Natural killer cell treated with Interleukin-12 subunit alpha and Interleukin-12 subunit beta and Interleukin-15 and Interleukin-18, amount 100 ng/mL, for 72 hours (primary cell): ENCODE results near the gene SLC24A5. TPM values are rescaled to one million over a fixed set of nuclear protein-coding genes. Genes with fewer than 3 reads are reported as not detected.

ENCODE experiments used
- ATAC-seq, 2 donors: fragments of 150-1000 bp; cut with Tn5 transposase in 1 of 2; sonication (Bioruptor Pico), chemical (Tn5 transposase) in 1 of 2; 2 replicates each; pipeline ENCODE4 v1.10.0; 2021
- DNase-seq: peaks from one replicate; pipeline ENCODE4 v3.0.0; 2022; ENCODE audit warnings: low spot score
- H3K27ac Mint-ChIP-seq, 2 donors: 1 replicate in 1 of 2; 2 replicates in 1 of 2; pipeline ENCODE4 v1.8.0; 2022; ENCODE audit warnings: mixed read lengths in 2 of 2, mild to moderate bottlenecking in 1 of 2, moderate library complexity in 1 of 2
- H3K27me3 Mint-ChIP-seq, 2 donors: 1 replicate in 1 of 2; 2 replicates in 1 of 2; pipeline ENCODE4 v1.8.0; 2022; ENCODE audit warnings: mixed read lengths in 2 of 2
- H3K36me3 Mint-ChIP-seq: one replicate; pipeline ENCODE4 v1.8.0; 2022; ENCODE audit warnings: mixed read lengths
- H3K4me1 Mint-ChIP-seq, 2 donors: 1 replicate in 1 of 2; 2 replicates in 1 of 2; pipeline ENCODE4 v1.8.0; 2022; ENCODE audit warnings: low read depth in 2 of 2, mixed read lengths in 2 of 2, mild to moderate bottlenecking in 1 of 2
- H3K4me3 Mint-ChIP-seq: one replicate; pipeline ENCODE4 v1.8.0; 2022; ENCODE audit warnings: mixed read lengths
- H3K9me3 Mint-ChIP-seq: 2 replicates; pipeline ENCODE4 v1.8.0; 2022; ENCODE audit warnings: mixed read lengths
- total RNA-seq, 2 donors: library from RNA; stranded (reverse); gene quantifications; one replicate each; pipeline ENCODE4 v1.2.3, GENCODE V29; 2022

SLC24A5 gene
- total RNA-seq: not detected

DNA sequence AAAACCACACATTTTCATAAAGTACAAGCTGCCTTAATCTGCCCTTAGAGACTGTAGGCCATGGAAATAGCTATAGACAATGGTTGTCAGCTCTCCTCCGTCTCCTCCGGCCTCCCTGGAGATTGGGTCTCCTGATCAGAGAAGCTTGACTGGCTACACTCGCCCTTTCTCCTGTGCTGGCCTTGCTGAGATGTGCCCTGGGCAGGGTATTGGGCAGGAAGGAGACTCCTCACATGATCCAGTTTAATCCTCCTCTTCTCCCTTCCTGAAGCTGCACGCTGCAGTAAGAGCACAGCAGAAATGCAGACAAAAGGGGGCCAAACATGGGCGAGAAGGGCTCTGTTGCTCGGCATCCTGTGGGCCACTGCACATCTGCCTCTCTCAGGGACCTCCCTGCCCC is at the start of gene SLC24A5:
TSS of gene SLC24A5 (plus strand) at position 246 of the 400 bp plus-strand sequence. CDS start at position 301, 55 bp downstream.
- Mint-ChIP-seq H3K9me3 (peaks cover 2% of the 10 kb centered on the region), H3K27me3 (peaks cover 2 to 20% of the 10 kb centered on the region in 2 donors), H3K4me3 (no peak within 1 kb of the TSS), H3K36me3 (no peaks in the 10 kb centered on the region), H3K4me1 (no peaks in the 10 kb centered on the region), H3K27ac (no peak within 1 kb of the TSS)
- ATAC-seq (no peak), DNase-seq (no peak)

DNA sequence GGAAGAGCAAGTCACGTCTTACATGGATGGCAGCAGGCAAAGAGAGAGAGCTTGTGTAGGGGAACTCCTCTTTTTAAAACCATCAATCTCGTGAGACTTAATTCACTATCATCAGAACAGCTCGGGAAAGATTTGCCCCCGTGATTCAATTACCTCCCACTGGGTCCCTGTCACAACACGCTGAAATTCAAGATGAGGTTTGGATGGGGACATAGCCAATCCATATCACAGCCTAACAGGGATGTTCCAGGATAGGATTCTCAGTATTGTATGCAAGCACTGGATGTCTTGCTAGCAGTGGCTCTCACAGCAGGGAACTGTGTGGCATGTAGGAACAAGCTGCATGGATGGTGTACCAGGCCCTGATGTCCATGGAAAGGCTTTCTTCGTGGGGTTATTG is 47.8 kb upstream of the SLC24A5 start:
- H3K27me3 Mint-ChIP-seq: peaks cover 7 to 18% of the 10 kb centered on the region in 2 donors
- no peaks in the 10 kb centered on the region for H3K4me1 Mint-ChIP-seq
- H3K27ac Mint-ChIP-seq: no peak overlapping the region
- ATAC-seq (no peak), DNase-seq (no peak)
- H3K4me3 Mint-ChIP-seq: no peak overlapping the region
- H3K9me3 Mint-ChIP-seq: peaks cover 3% of the 10 kb centered on the region
- H3K36me3 Mint-ChIP-seq: no peaks in the 10 kb centered on the region

DNA sequence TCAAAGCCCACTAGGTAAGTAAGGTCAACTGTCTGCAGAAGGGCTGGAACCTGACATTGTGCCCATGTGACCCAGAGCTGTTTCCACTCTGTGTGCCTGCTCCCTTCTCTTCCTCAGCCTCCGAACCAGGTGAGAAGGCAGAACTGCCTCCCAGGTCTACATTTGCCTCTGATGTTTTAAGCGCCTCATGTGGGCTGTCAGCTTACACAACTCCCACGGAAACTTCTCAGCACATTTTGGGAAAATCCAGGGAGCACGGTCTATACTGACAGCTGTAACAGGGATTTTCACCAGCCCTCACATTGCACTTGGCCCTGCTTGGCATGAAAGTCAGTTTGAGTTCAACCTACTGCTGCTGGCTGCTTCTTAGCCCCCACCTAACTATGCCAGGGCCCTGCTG is 46.9 kb upstream of the SLC24A5 start:
- Mint-ChIP-seq H3K27me3 (peaks cover 7 to 20% of the 10 kb centered on the region in 2 donors), H3K9me3 (peaks cover 4% of the 10 kb centered on the region), H3K4me1 (no peaks in the 10 kb centered on the region), H3K27ac (no peak overlapping the region), H3K4me3 (no peak overlapping the region), H3K36me3 (no peaks in the 10 kb centered on the region)
- peak in 1 of 2 donors; percentile 40 for ATAC-seq
- DNase-seq: no peak

DNA sequence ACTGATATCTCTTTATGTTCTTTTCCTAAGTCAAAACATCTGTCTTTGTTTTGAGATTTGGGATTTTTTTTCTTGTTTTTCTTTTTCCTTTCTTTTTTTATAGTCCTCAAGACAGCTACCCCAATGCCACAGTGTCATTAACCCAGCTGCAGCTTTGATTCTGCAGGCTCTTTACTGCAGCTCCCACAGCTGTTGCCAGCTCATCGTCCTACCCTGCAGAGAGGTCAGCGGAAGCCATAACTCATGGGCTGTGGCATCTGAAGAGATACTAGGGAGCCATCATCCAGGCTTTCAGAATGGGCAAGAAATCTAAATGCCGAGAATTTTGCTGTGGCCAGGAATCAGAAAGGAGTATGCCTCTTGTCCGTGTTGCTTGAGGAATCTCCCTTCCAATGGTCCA is 44.3 kb upstream of the SLC24A5 start:
- Mint-ChIP-seq H3K4me3 (no peak overlapping the region), H3K4me1 (no peaks in the 10 kb centered on the region), H3K36me3 (no peaks in the 10 kb centered on the region), H3K9me3 (peaks cover 4% of the 10 kb centered on the region), H3K27ac (no peak overlapping the region), H3K27me3 (peaks cover 11 to 26% of the 10 kb centered on the region in 2 donors)
- DNase-seq (no peak), ATAC-seq (no peak)

DNA sequence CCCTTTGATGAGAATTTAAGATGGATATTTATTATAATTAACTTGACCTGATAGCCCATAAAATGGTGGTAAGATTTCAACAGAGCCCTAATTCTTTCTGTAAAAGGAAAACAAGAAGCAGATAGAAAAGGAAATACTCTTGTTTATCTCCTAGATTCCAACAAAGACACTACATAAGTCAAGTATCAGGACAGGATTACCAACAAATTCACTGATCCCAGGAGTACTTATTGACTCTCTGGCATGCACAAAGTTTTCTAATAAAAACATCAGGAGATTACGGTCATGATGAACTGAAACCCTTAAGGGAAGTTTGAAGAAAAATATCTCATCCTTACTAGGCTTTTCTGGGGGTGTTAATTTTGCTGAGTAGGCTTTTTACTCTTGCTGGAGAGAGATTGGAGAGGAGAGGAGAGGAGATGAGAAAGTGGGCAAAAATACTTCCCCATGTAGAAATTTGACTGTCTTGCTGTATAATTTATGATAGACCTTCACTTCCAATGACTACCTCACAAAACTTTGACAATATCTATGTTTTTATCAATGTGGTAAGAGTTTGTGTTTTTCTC is 43.1 kb upstream of the SLC24A5 start:
- ATAC-seq (no peak), DNase-seq (no peak)
- H3K36me3 Mint-ChIP-seq: no peaks in the 10 kb centered on the region
- peaks cover 15 to 34% of the 10 kb centered on the region in 2 donors for H3K27me3 Mint-ChIP-seq
- H3K4me1 Mint-ChIP-seq: no peaks in the 10 kb centered on the region
- no peak overlapping the region for H3K27ac Mint-ChIP-seq
- H3K9me3 Mint-ChIP-seq: peaks cover 4% of the 10 kb centered on the region
- H3K4me3 Mint-ChIP-seq: no peak overlapping the region

DNA sequence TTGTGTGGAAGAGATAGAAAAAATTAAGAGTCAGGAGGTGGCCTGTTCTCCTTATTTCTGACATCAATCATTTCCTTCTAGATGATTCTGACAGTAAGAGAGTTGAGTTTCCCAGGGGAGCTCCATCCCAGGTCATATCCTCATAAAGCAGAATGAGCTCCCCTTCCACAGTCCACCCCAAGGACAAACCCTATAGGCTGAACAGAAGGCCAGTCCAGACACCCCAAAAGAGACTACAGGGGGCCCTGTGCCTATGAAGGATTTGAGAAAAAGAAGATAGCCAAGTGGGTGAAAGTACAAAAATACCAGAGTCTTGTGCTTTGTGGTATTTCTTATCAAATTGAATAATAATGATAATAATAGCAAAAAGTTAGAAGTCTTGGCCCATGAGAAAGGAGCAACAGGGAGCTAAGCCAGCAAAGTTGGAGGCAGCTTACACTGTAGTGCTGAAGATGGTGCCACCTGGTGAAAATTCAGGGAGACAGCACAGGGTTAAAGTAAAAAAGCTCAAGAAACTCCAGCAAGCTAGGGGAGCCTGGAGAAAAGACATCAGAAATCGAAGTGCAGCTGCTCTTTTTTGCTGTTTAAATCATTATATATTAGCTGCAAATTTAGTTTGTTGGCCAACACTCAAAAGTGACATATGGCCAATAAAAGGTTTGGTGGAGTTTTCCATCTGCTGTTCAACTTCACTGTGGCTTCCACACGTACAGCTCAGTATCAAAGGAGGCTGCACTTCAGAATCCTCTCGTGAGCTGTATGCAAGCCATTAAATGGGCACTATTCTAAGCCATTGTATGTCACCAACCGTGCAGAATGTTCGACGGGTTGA is 35.8 kb upstream of the SLC24A5 start:
- no peak overlapping the region for H3K27ac Mint-ChIP-seq
- H3K27me3 Mint-ChIP-seq: peaks cover 9 to 18% of the 10 kb centered on the region in 2 donors
- DNase-seq: no peak
- no peak for ATAC-seq
- H3K4me3 Mint-ChIP-seq: no peak overlapping the region
- H3K9me3 Mint-ChIP-seq: no peaks in the 10 kb centered on the region
- H3K4me1 Mint-ChIP-seq: no peaks in the 10 kb centered on the region
- no peaks in the 10 kb centered on the region for H3K36me3 Mint-ChIP-seq

DNA sequence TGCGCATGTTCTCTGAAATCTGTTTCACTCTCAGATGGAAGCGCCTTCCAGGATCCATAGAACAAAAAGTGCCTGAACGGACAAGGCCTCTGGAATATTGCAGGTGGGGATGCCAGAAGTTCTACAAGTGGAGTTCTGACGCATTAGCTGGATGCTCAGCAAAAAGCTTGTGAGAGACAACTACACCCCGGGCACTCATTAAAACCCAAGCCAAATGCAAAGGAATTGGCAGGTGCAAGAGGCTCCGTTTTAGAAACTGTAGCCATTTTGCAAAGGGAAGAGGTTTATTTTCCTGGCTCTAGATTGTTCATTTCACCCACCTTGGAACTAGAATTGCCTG is 35.2 kb upstream of the SLC24A5 start:
- H3K4me1 Mint-ChIP-seq: no peaks in the 10 kb centered on the region
- ATAC-seq (no peak), DNase-seq (no peak)
- no peak overlapping the region for H3K4me3 Mint-ChIP-seq
- H3K27ac Mint-ChIP-seq: no peak overlapping the region
- H3K27me3 Mint-ChIP-seq: peaks cover 6 to 17% of the 10 kb centered on the region in 2 donors
- H3K36me3 Mint-ChIP-seq: no peaks in the 10 kb centered on the region
- H3K9me3 Mint-ChIP-seq: no peaks in the 10 kb centered on the region

DNA sequence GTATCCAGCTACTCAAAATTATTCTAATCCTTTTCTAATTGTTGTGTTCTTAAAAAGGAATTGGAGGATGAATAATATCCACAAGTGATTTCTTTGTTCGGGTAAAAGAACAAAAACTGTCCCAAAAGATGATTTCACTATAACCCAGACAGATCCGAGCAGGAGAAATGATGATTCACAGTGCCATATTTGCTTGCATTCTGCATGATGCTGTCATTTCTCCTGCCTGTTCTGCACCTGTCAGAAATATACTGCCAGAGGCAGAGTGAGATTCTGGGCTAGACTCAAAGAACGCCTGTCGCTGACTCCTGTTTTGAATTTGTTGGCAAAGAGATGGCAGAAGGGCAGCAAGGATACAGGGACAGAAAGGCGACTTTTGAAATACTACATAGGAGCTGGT is 34.7 kb upstream of the SLC24A5 start:
- Mint-ChIP-seq H3K4me3 (no peak overlapping the region), H3K27me3 (peaks cover 5 to 17% of the 10 kb centered on the region in 2 donors), H3K9me3 (no peaks in the 10 kb centered on the region), H3K4me1 (no peaks in the 10 kb centered on the region), H3K36me3 (no peaks in the 10 kb centered on the region), H3K27ac (no peak overlapping the region)
- DNase-seq (no peak), ATAC-seq (no peak)

DNA sequence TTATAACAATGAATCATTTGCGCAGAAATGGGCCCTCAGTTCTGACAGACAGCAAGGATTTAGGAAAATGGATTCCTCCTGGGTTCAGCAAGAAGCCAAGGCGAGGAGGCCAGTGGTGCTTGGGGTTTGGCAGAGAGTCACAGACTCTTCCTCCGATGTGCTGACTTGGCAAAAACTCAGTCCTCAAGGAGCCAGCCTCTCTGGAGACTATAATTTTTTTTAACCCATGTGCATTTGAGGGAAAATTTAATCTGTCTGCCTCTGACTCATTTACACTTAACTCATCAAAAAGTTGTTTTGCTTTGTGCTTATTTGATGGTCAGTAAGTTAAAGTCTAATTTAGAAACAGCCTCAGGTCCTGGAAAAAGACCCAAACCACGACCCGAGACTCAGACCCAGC is 34.2 kb upstream of the SLC24A5 start:
- Mint-ChIP-seq H3K27me3 (peaks cover 5 to 17% of the 10 kb centered on the region in 2 donors), H3K27ac (no peak overlapping the region), H3K4me1 (no peaks in the 10 kb centered on the region), H3K9me3 (no peaks in the 10 kb centered on the region), H3K36me3 (no peaks in the 10 kb centered on the region), H3K4me3 (no peak overlapping the region)
- DNase-seq: no peak
- no peak for ATAC-seq

DNA sequence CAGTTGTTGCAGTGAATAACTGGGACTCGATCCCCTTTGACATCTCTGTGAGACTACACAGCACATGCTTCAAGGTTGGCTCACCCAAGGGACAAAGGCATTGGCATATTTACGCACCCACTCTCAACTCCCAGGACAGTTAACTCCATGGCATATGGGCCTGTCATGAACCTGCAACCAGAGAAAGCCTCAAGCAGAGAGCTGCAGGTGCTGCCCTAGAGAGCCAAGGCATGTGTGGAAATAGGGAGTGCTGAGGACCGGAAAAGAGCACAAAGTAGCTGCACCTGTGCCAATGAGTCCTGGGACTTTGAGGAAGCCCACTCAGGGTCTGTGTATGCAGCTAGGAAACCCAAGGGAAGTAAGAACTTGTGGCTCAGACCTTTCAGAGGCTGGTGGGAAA is 32.9 kb upstream of the SLC24A5 start:
- Mint-ChIP-seq H3K27me3 (peaks cover 0 to 8% of the 10 kb centered on the region in 2 donors), H3K9me3 (no peaks in the 10 kb centered on the region), H3K4me1 (no peaks in the 10 kb centered on the region), H3K27ac (no peak overlapping the region), H3K36me3 (no peaks in the 10 kb centered on the region), H3K4me3 (no peak overlapping the region)
- DNase-seq: no peak
- ATAC-seq: no peak

DNA sequence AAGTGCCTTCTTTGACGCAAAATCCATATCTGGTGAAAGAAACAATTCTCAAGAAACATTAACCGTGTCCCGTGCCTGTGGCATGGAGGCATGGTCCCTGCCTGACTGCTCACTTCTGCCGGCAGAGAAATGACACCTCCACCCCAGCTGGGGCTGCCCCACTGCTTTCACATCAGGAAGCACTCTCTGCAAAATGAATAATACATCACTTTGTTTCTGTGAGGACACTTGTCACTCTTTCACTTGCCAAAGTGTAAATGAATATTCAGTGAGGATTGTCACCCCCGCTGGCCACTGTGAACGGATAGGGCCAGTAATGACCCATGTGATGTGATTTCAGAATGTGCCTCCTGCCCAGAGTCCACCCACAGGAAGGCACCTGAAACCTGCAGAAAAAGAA is 31.1 kb upstream of the SLC24A5 start:
- Mint-ChIP-seq H3K27ac (no peak overlapping the region), H3K36me3 (no peaks in the 10 kb centered on the region), H3K4me3 (no peak overlapping the region), H3K9me3 (no peaks in the 10 kb centered on the region), H3K4me1 (no peaks in the 10 kb centered on the region), H3K27me3 (peaks cover 0 to 16% of the 10 kb centered on the region in 2 donors)
- DNase-seq (no peak), ATAC-seq (no peak)

DNA sequence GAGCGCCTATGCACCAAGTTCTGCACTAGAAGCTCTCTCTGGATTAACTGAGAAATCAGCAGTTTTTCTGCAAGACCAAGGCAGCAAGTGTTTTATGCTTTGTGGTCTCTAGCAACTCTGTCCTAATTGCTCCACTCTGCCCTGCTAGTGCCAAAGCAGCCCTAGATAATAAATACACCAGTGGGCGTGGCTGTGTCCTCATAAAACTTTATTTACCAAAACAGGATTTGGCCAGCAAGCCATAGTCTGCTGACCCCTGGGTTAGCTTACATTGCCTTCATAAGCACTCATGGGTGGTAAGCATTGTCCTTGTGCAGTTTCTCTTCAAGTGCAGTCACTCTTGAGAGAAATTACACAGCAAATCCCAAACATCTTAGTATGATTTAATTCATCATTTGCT is 30.7 kb upstream of the SLC24A5 start:
- ATAC-seq (no peak), DNase-seq (no peak)
- H3K27me3 Mint-ChIP-seq: peaks cover 0 to 16% of the 10 kb centered on the region in 2 donors
- no peaks in the 10 kb centered on the region for H3K9me3 Mint-ChIP-seq
- H3K4me3 Mint-ChIP-seq: no peak overlapping the region
- H3K27ac Mint-ChIP-seq: no peak overlapping the region
- H3K4me1 Mint-ChIP-seq: no peaks in the 10 kb centered on the region
- H3K36me3 Mint-ChIP-seq: no peaks in the 10 kb centered on the region

DNA sequence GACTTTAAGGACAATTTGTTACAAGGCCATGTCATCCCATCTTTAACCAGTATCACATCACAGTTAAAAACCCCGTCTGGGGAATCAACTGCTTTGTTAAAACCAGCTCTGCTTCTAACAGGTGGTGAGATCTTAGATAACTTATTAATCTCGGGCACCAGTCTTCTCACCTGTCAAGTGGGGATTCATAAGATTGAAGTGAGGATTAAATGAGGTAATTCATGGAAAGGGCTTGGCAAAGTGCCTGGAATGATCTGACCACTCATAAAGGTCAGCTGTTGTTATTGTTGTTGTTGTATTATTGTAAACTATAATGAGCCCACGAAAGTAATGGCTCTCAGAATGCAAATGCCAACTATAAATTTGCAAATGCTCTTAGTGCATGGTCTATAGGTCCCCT is 30.1 kb upstream of the SLC24A5 start:
- no peak for DNase-seq
- Mint-ChIP-seq H3K4me1 (no peaks in the 10 kb centered on the region), H3K36me3 (no peaks in the 10 kb centered on the region), H3K9me3 (no peaks in the 10 kb centered on the region), H3K4me3 (no peak overlapping the region), H3K27me3 (peaks cover 0 to 16% of the 10 kb centered on the region in 2 donors), H3K27ac (no peak overlapping the region)
- no peak for ATAC-seq

DNA sequence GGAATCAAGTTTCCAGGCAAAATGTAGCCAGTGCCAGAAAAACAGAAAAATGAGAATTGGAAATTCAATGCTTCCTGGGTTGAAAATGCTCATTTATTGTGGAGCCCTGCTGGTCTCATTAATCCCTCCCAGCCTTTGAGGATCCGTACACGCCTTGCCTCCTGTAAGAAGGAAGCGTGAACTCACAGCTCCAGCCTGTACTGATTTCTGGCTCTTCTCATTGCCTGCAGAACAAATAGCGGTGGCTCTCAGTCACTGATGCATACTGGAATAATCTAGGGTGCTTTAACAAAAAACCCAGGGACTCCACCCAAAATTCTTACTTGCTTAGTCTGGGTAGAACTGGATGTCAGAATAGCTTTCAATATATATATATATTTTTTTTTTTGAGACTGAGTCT is 29.3 kb upstream of the SLC24A5 start:
- Mint-ChIP-seq H3K9me3 (no peaks in the 10 kb centered on the region), H3K36me3 (no peaks in the 10 kb centered on the region), H3K27me3 (peaks cover 0 to 16% of the 10 kb centered on the region in 2 donors), H3K4me1 (no peaks in the 10 kb centered on the region), H3K4me3 (no peak overlapping the region), H3K27ac (no peak overlapping the region)
- DNase-seq: no peak
- no peak for ATAC-seq
